ENCODE measurements around the gene ZSWIM7.
A peak's percentile ranks its signal among the peaks of the same experiment; 100 is the strongest.

The ZSWIM7 gene

GRCh38 chr17:16013943-16014407 lies 14.5 kb upstream of the ZSWIM7 start:
- Histone ChIP-seq H3K27me3 (ENCODE audit: insufficient read depth, low read length, poor library complexity) (no peaks in the 10 kb centered on the region), H3K79me2 (ENCODE audit: insufficient read depth, low read length) (peaks cover 46% of the 10 kb centered on the region), H3K4me3 (ENCODE audit: low read depth in 1 of 2, low read length in 2 of 2) (no peak overlapping the region), H3K9ac (ENCODE audit: low read depth, low read length) (no peak overlapping the region), H3K4me1 (ENCODE audit: insufficient read depth, low read length) (no peaks in the 10 kb centered on the region), H2AFZ (ENCODE audit: low read depth, low read length) (no peak overlapping the region), H4K20me1 (ENCODE audit: insufficient read depth, low read length) (peaks cover 4% of the 10 kb centered on the region; the same call in 1 of the 2 replicates), H3K36me3 (ENCODE audit: insufficient read depth, low read length) (peaks cover 69% of the 10 kb centered on the region), H3K9me3 (ENCODE audit: insufficient read depth, low read length, severe bottlenecking) (no peaks in the 10 kb centered on the region), H3K4me2 (ENCODE audit: insufficient read depth, low read length) (no peak overlapping the region), H3K27ac (ENCODE audit: low read length) (no peak overlapping the region)
- ATAC-seq (ENCODE audit: insufficient read depth, low read depth) (no peak), DNase-seq (no peak)
- TF ChIP-seq EZH2 (IDR thresholded peaks at IDR 0.05; ENCODE audit: borderline replicate concordance, low read depth, low read length, severe bottlenecking), result no peak
- TF ChIP-seq, protein P1, sequence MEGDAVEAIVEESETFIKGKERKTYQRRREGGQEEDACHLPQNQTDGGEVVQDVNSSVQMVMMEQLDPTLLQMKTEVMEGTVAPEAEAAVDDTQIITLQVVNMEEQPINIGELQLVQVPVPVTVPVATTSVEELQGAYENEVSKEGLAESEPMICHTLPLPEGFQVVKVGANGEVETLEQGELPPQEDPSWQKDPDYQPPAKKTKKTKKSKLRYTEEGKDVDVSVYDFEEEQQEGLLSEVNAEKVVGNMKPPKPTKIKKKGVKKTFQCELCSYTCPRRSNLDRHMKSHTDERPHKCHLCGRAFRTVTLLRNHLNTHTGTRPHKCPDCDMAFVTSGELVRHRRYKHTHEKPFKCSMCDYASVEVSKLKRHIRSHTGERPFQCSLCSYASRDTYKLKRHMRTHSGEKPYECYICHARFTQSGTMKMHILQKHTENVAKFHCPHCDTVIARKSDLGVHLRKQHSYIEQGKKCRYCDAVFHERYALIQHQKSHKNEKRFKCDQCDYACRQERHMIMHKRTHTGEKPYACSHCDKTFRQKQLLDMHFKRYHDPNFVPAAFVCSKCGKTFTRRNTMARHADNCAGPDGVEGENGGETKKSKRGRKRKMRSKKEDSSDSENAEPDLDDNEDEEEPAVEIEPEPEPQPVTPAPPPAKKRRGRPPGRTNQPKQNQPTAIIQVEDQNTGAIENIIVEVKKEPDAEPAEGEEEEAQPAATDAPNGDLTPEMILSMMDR (IDR thresholded peaks at IDR 0.05; ENCODE audit: borderline replicate concordance, extremely low read depth, low read length, poor library complexity, severe bottlenecking), result peak; percentile 14

DNA sequence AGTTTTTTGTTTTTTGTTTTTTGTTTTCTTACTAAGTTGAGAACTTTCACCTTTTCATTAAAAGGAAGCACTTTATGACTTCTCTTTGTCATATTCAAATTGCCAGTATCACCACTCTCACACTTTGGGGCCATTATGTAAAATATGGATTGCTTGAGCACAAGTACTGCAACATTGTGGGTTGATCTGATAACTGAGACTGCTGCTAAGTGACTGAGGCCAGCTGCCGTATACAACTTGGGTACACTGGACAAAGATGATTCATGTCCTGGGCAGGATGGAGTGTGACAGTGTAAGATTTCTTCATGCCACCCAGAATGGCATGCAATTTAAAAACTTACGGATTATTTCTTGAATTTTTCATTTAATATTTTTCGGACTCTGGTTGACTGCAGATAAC lies 7.9 kb upstream of the ZSWIM7 start:
- peaks cover 1% of the 10 kb centered on the region; the same call in 1 of the 2 replicates for H3K4me1 ChIP-seq (ENCODE audit: insufficient read depth, low read length)
- no peak overlapping the region for H3K27ac ChIP-seq (ENCODE audit: low read length)
- no peak for TF ChIP-seq EZH2 (IDR thresholded peaks at IDR 0.05; ENCODE audit: borderline replicate concordance, low read depth, low read length, severe bottlenecking)
- TF ChIP-seq, protein P1 (IDR thresholded peaks at IDR 0.05; ENCODE audit: borderline replicate concordance, extremely low read depth, low read length, poor library complexity, severe bottlenecking), result no peak
- no peak for DNase-seq
- no peak overlapping the region for H2AFZ ChIP-seq (ENCODE audit: low read depth, low read length)
- H3K36me3 ChIP-seq (ENCODE audit: insufficient read depth, low read length), result peaks cover 86% of the 10 kb centered on the region
- H3K4me3 ChIP-seq (ENCODE audit: low read depth in 1 of 2, low read length in 2 of 2), result no peak overlapping the region
- no peak overlapping the region for H3K9ac ChIP-seq (ENCODE audit: low read depth, low read length)
- H3K79me2 ChIP-seq (ENCODE audit: insufficient read depth, low read length), result peaks cover 34% of the 10 kb centered on the region
- no peaks in the 10 kb centered on the region for H3K9me3 ChIP-seq (ENCODE audit: insufficient read depth, low read length, severe bottlenecking)
- H4K20me1 ChIP-seq (ENCODE audit: insufficient read depth, low read length), result peaks cover 7% of the 10 kb centered on the region; the same call in 1 of the 2 replicates
- no peak overlapping the region for H3K4me2 ChIP-seq (ENCODE audit: insufficient read depth, low read length)
- H3K27me3 ChIP-seq (ENCODE audit: insufficient read depth, low read length, poor library complexity), result no peaks in the 10 kb centered on the region
- no peak for ATAC-seq (ENCODE audit: insufficient read depth, low read depth)

GRCh38 chr17:16005636-16006035 lies 6.1 kb upstream of the ZSWIM7 start:
- no peak for DNase-seq
- H3K9me3 ChIP-seq (ENCODE audit: insufficient read depth, low read length, severe bottlenecking), result no peaks in the 10 kb centered on the region
- peaks cover 85% of the 10 kb centered on the region for H3K36me3 ChIP-seq (ENCODE audit: insufficient read depth, low read length)
- H3K4me2 ChIP-seq (ENCODE audit: insufficient read depth, low read length), result no peak overlapping the region
- H4K20me1 ChIP-seq (ENCODE audit: insufficient read depth, low read length), result peaks cover 16% of the 10 kb centered on the region; the same call in 1 of the 2 replicates
- peaks cover 19% of the 10 kb centered on the region for H3K4me1 ChIP-seq (ENCODE audit: insufficient read depth, low read length)
- H2AFZ ChIP-seq (ENCODE audit: low read depth, low read length), result no peak overlapping the region
- TF ChIP-seq, protein P1 (IDR thresholded peaks at IDR 0.05; ENCODE audit: borderline replicate concordance, extremely low read depth, low read length, poor library complexity, severe bottlenecking), result no peak
- no peak for TF ChIP-seq EZH2 (IDR thresholded peaks at IDR 0.05; ENCODE audit: borderline replicate concordance, low read depth, low read length, severe bottlenecking)
- H3K79me2 ChIP-seq (ENCODE audit: insufficient read depth, low read length), result peaks cover 37% of the 10 kb centered on the region
- no peak overlapping the region for H3K9ac ChIP-seq (ENCODE audit: low read depth, low read length)
- no peaks in the 10 kb centered on the region for H3K27me3 ChIP-seq (ENCODE audit: insufficient read depth, low read length, poor library complexity)
- no peak for ATAC-seq (ENCODE audit: insufficient read depth, low read depth)
- no peak overlapping the region for H3K27ac ChIP-seq (ENCODE audit: low read length)
- no peak overlapping the region for H3K4me3 ChIP-seq (ENCODE audit: low read depth in 1 of 2, low read length in 2 of 2)
